Mucosa of descending colon (tissue), 3 donors: ENCODE measurements around the gene PTGDR2. TPM values are rescaled to one million over a fixed set of nuclear protein-coding genes. Genes with fewer than 3 reads are reported as not detected.
A peak's percentile ranks its signal among the peaks of the same experiment; 100 is the strongest.

Experiments used
- ATAC-seq: fragments of 200-7000 bp; cut with Tn5 transposase; one replicate; pipeline ENCODE4 v1.9.1; 2020; ENCODE audit warnings: mild to moderate bottlenecking, moderate library complexity
- DNase-seq, 3 donors: peaks; one replicate each; pipeline ENCODE4 v3.0.0-alpha.2; 2020
- H3K36me3 ChIP-seq: fragments of 200-600 bp; one replicate; pipeline ENCODE4 v1.8.0; 2021; ENCODE audit warnings: low read depth, mild to moderate bottlenecking
- H3K4me1 ChIP-seq: fragments of 200-600 bp; one replicate; pipeline ENCODE4 v1.8.0; 2021; ENCODE audit warnings: low read depth, mild to moderate bottlenecking
- H3K4me3 ChIP-seq: fragments of 200-600 bp; one replicate; pipeline ENCODE4 v1.8.0; 2021; ENCODE audit warnings: mild to moderate bottlenecking
- H3K9me3 ChIP-seq: fragments of 200-600 bp; one replicate; pipeline ENCODE4 v1.8.0; 2021; ENCODE audit warnings: mild to moderate bottlenecking
- CTCF ChIP-seq: fragments of 200-600 bp; IDR thresholded peaks from one replicate; pipeline ENCODE4 v1.8.0; 2022; ENCODE audit warnings: antibody characterized with exemption, mild to moderate bottlenecking
- intact Hi-C, 2 donors: fragments of 100-400 bp; cut with DNase I in 1 of 2; cut with micrococcal nuclease in 1 of 2; formaldehyde crosslinking; loops; one replicate each; pipeline versions ENCODE4 v1.11.0 to v1.11.1; 2022; cut with DNase I, micrococcal nuclease
- total RNA-seq, 3 donors: library from RNA; stranded (reverse); fragmentation: NEBNext Ultra II Directional in 2 of 3; extraction: Animal tissue kit (Norgen Biotek cat#: 25700) in 2 of 3; gene quantifications; one replicate each; pipeline versions ENCODE4 v1.2.1 to v1.2.4, GENCODE V29; 2021 to 2023
- donor health status: DM: no; HTN: no; CAD: no; lungs with moderate emphysema.
- donor health status: DM: no; HTN: no; CAD: no.
- donor health status: DM: no; HTN: yes; CAD: no.

Gene PTGDR2
- total RNA-seq, 3 donors from 2014 or later: 1.8 to 3.4 (median 2.6) TPM

GRCh38 chr11:60849641-60850520 lies 5.9 kb downstream of the PTGDR2 start:
- Histone ChIP-seq H3K9me3 (no peaks in the 10 kb centered on the region), H3K4me1 (peaks cover 14% of the 10 kb centered on the region), H3K4me3 (no peak overlapping the region), H3K36me3 (no peaks in the 10 kb centered on the region)
- TF ChIP-seq CTCF: no peak
- DNase-seq (peak in 1 of 3 donors; percentile 21), ATAC-seq (no peak)
- intact Hi-C loops: no loop called here

GRCh38 chr11:60848714-60849151 lies 7.0 kb downstream of the PTGDR2 start:
- Histone ChIP-seq H3K4me1 (peaks cover 23% of the 10 kb centered on the region), H3K9me3 (no peaks in the 10 kb centered on the region), H3K36me3 (no peaks in the 10 kb centered on the region), H3K4me3 (no peak overlapping the region)
- DNase-seq (peak in 2 of 3 donors; percentile 27 to 44), ATAC-seq (no peak)
- intact Hi-C loops: no loop called here
- TF ChIP-seq CTCF: no peak

GRCh38 chr11:60847896-60848295 lies 7.9 kb downstream of the PTGDR2 start:
- no peak overlapping the region for H3K4me3 ChIP-seq
- TF ChIP-seq CTCF: no peak
- no peak for ATAC-seq
- DNase-seq: no peak
- peaks cover 29% of the 10 kb centered on the region for H3K4me1 ChIP-seq
- intact Hi-C loops: no loop called here
- no peaks in the 10 kb centered on the region for H3K9me3 ChIP-seq
- no peaks in the 10 kb centered on the region for H3K36me3 ChIP-seq

- intact Hi-C loops: no loop called here
- Histone ChIP-seq H3K4me1 (peaks cover 31% of the 10 kb centered on the region), H3K4me3 (no peak overlapping the region), H3K36me3 (no peaks in the 10 kb centered on the region), H3K9me3 (no peaks in the 10 kb centered on the region)
- no peak for TF ChIP-seq CTCF
- DNase-seq (no peak), ATAC-seq (no peak)
Observed at GRCh38 chr11:60847281-60847680, 8.5 kb downstream of the PTGDR2 start.

GRCh38 chr11:60845338-60845737 lies 10.4 kb downstream of the PTGDR2 start:
- H3K4me3 ChIP-seq: no peak overlapping the region
- intact Hi-C loops: no loop called here

More at GRCh38 chr11:60845338-60845737, 10.4 kb downstream of the PTGDR2 start:
- Histone ChIP-seq H3K9me3 (no peaks in the 10 kb centered on the region), H3K36me3 (no peaks in the 10 kb centered on the region), H3K4me1 (peaks cover 29% of the 10 kb centered on the region)
- ATAC-seq (no peak), DNase-seq (no peak)
- no peak for TF ChIP-seq CTCF
